NCI-H146 treated with DMSO at 0.1 percent for 48 hours (cell line): ENCODE results near the gene ARSI.
A peak's percentile ranks its signal among the peaks of the same experiment; 100 is the strongest.

ENCODE experiments used
- DNase-seq: peaks from one replicate; lab custom pipeline; 2025; ENCODE audit not compliant: unreplicated experiment; lab: John Stamatoyannopoulos, UW

The ARSI gene

DNA sequence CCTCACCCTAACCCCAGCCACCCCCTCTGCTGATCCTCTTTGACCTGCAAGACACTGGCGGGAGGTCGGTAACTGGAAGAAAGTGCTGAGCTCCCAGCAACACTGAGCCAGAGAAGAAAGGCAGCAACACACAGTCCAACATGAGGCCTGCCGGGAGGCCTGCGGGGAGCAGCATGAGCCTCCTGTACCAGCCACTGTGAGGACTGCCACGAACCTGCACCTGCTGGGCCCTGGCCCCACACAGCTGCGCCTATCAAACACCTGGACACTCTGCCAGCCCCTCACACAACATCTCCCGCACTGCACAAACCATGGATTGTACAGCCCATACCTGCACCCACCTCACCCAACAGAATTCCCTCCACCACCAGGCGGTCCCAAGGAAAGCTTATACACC lies 31.4 kb downstream of the ARSI start:
- no peak for DNase-seq

DNA sequence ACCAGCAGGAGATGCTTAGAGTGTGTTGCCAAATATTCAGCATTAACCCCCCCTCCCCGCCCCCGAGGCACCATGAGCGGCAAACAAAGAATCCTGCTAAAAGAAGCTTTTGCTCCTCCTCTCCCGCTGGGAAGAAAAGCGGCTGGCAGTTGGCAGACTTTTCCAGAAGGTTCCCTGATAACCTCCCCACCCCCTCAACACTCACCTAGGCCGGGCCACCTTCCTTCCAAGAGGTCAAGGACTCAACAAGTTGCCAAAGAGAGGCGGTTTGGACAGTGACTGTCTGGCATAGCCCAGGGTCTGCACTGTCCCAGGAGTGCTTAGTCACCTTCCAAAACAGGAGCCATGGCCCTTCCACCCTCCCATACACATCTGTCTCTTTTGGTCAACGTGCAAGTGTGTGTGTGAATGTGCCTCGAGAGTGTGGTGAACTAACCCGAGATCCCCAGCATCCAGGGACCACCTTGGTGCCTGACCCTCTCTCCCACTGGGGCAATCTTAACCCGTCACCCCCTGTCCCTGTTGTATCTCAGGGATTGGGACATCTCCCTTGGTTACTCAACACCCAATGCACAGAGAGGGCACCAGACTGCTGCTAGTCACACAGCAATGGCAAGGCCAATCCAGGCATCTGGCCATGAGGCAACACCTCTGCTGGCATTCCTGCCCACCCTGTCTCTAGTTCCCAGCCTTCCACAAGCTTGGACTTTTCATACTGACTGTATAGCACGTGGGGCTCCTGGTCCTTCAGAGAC lies 32.0 kb downstream of the ARSI start:
- DNase-seq, result no peak

DNA sequence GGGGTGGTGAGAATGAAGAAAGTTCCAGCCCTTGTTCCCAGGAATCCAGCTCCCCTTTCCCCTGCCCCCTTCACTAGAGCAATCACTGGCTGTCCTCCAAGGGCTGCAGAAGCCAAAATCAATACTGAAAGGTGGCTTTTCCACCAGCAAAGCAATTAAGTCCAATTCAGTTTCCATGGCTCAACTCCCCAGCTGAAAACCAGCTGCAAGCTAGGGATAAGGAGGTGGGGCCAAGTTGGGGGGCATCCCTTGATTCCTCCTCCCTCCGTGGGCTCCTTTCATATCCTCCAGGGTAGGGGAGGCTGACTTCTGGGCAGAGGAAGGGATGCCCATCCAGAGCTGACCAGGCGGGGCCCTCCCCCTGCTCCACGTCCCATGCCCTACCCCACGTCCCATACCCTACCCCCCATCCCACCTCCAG lies 35.8 kb downstream of the ARSI start:
- DNase-seq, result peak; percentile 25

DNA sequence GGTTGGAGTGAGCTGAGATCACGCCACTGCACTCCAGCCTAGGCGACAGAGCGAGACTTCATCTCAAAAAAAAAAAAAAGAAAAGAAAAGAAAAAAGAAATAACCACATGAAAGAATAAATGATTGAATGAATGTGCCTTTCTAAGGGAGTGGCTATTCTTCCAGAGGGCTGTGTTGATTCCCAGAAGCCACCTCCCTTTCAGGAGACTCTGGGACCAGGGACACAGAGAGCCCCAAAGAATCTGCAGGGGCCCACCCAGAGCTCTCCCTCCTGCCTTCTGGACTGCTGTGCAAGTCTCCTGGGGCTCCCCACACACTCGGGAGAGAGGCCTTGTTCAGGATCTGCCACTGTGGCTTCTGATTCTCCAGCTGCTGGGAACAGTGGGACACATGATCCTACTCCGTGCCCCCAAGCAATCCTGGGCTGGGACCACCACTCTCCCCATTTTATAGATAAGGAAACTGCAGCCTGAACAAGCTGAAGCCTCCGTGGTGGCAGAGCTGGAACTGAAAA lies 36.8 kb downstream of the ARSI start:
- no peak for DNase-seq

DNA sequence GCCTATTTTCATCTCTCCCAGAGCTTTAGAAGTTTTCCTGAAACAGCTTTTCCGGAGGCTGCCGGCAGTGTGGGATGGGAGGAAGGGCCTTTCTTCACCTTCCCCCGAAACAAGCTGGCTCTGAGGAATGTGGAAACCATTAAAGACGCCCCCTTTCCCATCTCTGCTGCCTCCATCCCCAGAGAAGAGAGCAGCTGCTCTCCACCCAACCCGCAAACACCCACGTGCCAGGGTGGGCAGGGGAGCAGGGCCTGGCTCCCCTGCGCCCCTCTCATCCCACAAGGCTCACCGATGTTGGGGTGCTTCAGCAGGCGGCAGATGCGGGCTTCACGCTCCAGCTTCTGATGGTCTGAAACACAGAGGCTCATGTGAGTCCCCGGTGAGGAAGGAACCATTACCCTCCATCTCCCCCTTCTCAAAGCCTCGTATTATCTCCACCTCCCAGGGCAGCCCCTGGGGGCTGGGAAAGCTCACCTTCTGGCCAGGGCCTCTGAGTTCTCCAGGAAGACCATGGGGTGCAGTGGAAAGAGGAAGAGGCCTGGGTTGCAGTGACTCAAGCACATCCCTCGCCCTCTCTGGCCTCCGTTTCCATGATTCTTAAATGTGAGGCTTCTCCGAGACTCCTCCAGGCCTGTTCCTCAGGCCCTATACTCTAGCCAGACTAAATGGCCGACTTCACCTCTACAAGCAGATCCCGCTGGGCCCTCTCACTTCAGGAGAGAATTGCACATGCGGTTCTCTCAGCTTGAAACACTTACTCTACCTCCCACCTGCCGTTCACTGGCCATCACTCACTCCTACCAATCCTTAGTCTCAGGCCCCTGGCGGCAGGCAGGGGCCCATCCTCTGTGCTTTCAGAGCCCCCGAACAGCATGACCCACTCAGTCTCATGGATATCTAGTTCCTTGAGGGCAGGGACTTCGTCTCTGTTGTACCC lies 37.8 kb downstream of the ARSI start:
- DNase-seq, result no peak

DNA sequence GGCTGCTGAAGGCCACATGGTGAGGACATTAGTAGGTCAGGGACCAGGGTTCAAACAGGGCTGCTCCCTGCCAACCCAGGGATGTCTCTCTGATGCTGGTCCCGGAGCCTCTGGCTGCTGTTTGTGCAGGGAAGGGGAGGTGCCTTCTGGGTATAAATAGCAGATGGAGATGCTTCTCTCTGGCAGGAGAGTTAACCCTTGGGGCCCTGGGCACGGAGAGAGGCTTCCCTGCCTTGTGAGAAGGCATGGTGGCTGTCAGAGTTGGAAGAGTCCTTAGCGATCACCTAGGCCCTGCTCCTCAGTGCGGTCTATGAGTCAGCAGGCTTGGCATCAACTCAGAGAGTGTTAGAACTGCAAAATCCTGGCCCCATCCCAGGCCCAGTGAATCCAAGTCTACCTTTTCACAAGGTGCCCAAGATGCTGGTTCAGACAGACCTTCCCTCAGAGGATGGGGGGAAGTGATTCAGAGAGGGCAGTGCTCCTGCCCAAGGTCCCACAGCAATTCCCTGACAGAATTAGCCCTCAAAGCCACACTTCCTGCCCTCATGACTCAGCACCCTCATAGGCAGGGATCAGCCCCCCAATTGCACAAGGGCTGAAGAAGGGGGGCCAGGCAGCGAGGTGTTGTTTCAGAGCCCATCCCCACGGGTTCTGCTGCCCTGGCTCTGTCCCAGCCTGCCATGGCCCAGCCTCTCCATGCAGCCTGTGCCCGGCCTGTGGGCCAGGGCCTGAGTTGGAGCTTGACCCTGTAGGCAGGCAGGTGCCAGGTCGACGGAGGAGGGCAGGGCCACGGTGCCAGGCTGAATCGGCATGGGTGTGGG lies 38.7 kb downstream of the ARSI start:
- DNase-seq, result no peak

DNA sequence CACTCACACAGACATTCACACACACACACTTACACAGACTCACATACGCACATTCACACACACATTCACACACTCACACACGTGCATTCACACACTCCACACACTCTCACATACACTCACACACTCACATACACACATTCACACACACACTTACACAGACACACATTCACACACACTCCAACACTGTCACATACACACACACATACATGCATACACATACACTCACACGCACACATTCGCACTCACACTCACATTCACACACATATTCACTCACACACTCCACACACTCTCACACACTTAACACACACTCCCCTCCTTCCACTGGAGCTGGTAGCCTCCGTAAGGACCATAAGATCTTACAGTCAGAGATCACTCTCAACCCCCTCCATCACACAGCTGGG lies 39.3 kb downstream of the ARSI start:
- no peak for DNase-seq

DNA sequence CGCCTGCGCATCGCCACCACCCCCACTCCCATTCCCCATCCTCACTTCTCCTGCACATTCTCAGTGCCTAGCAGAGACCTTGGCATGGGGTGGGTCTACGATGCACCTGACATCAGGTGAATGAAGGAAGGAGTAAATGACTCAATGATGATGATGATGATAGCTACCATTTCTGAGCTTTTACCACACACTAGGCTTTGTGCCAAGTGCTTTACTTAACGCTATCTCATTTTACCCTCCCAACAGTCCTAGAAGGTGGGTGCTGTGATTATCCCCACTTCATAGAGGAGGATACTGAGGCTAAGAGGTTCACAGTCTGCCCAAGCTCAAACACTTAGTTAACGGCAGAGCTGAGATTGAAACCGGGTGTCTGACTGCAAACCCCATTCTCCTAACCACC lies 40.2 kb downstream of the ARSI start:
- no peak for DNase-seq

DNA sequence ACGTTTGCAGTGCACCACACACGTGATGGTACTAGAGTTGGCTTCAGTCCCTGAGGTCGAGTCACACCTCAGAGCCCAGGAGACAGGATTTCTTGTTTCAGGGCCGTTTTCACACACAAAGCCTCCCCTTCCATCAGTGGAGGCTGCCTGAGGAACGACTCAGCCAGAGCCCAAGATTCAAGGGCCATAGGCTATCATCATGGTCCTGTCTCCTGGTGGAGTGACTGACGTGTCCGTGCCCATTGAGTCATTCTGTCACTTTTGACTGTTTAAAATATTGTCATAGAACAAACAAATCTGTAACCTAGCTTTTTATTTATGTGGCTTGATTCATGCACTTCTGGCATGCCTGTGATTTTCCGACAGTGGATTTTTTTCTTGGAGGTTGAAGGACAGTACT lies 41.5 kb downstream of the ARSI start:
- no peak for DNase-seq

DNA sequence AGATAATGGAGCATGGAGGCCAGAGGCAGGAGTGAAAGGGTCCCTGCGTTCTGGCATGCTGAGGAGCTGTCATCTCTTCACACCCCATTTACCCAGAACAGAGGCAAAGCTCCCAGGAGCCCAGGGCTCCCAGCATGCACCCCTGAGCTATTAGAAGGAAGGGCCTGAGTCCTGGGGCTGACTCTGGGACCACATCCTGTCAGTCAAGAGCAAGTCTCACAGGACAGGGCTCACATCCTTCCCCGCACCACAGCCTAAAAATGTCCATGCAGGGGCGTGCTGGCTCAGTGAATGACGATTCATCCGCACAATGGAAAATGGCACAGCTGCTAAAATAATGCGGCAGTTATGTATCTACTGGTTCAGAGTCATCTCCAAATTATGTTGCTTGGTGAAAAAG lies 44.6 kb downstream of the ARSI start:
- DNase-seq, result no peak

DNA sequence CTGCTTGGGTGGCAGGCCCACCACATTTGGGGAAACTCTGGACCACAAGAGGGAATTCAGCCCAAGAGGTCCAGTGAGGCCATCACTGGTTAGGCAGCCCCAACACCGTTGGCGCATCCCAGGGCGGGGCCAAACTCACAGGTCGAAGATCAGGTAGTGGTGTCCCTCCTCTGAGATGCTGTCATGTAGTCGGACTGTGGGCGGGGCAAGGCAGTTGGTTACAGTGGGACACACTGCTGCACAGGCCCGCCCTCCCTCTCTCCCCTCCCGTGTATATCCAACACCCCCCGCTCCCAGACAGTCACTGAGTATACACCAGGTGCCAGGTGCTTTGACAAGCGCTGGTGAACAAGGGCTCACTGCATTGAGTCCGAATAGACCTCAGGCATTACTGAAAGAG lies 45.3 kb downstream of the ARSI start:
- DNase-seq, result no peak

DNA sequence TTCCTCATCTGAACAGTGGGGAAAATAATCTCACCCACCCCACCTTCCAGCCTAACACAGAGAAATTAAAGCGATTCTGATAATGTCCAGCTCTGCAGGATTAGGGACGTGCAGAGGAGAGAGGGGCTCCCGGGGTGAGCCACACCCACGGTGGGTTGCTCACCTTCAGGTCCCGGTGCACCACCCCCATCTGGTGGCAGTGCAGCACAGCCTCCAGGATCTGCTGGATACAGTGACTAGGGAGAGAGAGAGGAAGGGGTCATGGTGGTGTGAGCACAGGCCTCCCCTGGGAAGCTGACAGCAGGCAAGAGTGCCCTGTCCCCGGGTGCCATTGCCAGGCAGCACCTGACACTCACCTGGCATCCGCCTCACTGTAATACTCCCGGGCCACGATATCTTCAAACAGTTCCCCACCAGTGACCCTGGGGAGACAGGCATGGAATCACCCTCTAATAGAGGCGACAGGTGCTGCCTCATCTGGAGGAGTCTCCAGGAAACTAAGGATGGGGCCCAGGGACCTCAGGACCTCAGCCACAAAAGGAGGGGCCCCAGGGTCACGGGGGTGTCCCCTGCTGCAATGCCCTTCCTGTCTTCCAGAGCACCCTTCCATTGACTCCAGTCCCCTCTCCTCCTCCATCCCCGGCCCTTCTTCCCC lies 46.2 kb downstream of the ARSI start:
- DNase-seq, result no peak

DNA sequence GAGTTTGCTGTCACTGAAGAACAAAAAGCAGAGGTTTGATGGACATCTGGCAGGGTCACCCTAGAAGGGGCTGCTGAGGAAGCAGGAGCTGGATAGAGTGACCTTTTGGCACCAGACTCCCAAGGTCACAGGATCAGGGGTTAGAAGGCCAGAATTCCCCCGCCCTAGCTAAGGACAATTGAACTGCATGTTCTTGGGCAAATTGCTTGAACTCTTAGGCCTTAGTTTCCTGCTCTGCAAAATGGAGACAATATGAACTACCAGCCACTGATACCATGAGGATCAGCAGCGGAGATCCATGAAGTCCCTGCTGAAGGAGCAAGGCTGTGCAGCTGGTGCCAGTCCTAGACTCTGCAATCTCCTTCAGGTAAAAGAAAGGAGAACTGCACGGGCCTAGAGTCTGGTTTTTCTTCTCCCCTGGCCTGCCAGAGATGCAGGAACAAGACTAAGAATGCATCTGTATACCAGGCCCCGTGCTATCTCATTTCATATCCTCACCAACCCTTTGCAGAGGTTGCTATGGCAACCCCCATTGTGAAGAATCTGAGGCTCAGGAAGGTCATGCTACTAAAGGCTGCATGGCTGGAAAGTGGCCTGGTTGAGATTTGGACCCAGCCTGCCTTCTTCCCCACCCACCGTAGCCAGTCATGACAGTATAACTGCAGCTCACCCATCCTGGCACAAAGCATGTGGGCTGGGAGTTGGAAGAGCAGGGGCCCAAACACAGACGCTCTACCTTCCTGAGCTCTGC lies 46.9 kb downstream of the ARSI start:
- DNase-seq, result peak; percentile 6

DNA sequence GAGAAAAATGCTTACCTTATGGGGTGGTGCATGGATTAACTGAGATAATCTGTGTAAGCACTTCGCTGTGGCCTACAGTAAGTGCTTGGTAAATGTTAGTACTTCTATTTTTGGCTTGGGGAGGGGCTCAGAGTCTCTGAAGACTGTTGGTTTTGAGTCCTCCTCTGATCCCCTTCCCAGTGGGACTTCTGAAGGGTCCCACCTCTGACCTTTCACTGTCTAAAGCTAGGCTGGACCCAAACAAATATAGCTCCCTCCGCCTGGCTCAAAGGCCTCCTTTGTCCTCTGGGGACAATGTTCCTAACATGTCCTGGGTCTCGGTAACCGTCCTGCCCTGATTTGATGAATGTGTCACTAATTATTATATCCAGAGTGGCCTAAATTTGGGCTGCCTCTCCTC lies 47.9 kb downstream of the ARSI start:
- DNase-seq, result no peak

DNA sequence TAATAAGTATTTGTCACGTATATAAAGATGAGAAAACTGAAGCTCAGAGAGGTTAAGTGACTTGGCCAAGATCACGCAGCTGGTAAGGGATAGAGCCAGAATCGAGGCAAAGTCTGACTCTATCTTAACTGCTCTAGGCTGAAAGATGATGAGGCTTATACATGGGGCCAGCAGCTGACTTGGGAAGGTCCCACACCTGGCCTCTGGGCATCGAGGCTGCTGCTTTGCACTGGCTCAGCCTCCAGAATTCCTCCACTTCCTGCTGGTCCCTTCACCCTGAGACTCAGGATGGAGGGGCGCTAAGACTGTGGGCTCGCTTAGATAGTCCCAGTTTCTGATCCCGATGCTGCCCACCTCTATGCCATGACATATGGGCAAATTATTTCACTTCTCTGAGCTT lies 48.3 kb downstream of the ARSI start:
- no peak for DNase-seq

DNA sequence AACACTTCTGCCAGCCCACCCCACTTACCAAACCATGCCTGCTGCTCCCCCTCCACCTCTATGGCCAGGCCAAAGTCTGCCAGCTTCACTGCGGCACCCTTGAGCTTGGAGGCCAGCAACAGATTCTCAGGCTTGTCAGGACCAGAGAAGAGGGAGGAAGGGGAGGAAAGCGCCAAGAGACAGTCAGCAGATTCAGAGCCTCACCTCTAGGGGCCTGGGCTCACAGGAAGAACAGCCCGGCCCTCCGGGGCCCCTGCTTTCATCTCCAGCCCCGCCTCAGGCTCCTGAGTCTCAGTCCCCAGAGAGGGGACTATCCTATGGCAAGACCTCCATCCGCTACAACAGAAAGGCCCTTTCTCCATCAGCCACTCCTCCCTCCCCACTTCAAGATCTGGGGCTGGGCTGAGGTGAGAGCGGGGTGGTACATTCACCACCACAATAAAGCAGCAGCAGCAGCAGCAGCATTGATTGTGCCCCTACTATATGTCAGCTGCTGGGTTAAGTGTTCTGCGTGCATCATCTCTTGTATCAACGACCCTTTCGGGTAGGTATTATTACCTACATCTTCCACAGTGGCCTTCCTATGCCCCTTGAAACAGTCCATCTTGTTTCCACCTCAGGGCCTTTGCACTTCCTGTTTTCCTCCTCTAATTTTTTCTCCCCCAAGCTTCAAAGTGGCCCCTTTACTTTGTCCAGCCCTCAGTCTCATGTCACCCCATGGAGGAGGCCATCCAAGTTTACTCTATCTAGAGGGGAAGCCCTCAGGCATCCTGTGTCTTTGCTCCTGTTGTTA lies 49.1 kb downstream of the ARSI start:
- DNase-seq, result no peak

DNA sequence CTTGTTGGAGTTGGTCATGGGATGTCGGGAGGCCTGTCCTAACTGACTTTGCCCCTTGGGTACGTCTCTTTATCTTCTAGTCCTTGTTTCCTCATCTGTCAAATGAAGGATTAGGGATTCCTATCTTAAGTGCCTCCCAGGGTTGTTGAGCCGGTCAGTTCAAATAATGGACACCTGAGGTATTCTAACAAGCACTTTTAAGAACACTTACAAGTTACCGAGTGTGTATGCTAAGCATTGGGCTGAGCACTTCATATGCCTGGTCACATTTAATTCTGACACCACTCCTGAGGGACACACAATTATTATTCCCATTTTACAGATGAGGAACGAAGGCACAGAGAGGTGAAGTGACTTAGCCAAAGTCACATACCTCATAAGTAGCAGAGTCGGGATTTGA lies 50.2 kb downstream of the ARSI start:
- DNase-seq, result no peak

DNA sequence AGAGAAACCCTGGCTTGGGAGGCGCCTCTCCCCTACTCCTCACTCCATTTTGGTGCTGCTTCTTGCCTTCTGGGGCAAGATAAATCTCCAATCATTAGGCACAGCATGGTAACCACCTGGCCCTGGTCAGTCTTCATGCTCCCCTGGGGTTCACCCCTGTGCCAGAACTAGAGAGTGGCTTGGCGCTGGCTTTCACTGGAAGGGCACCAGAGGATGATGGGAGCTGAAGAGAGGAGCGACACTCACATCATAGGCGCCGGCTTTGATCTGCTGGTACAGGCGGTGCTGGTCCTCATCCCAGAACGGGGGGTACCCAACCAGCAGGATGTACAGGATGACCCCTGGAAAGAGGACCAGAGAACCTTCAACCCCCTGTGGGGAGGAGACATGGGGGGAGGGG lies 51.2 kb downstream of the ARSI start:
- DNase-seq, result no peak

DNA sequence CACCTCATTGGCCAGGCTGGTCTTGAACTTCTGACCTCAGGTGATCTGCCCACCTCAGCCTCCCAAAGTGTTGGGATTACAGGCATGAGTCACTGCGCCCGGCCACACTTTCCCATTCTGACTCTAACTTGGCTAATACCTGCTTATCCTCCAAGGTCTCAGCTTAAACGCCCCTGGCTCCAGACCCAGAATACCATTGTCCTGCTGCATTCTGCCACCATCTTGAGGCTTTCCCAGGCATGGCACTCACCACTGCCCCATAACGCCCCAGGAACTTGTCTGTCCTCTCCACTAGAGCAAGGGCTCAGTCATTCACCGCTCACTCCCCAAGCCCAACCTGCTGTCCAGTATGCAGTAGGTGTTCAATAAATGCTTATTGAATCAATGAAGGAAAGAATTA lies 53.0 kb downstream of the ARSI start:
- DNase-seq, result no peak
